Stomach (tissue), 9 donors: ENCODE data around the gene CD101. TPM values are rescaled to one million over a fixed set of nuclear protein-coding genes. Genes with fewer than 3 reads are reported as not detected.

Experiments
- DNase-seq, 2 donors: peaks; one replicate each; pipeline versions ENCODE4 v3.0.0 to v3.0.0-alpha.2; 2013 to 2019
- H3K27ac ChIP-seq, 5 donors: fragments of 200-600 bp in 4 of 5; sonication (generic) in 4 of 5; one replicate each; pipeline ENCODE4 v1.5.1; 2013 to 2019; ENCODE audit warnings: mild to moderate bottlenecking in 1 of 5, moderate library complexity in 1 of 5
- H3K27me3 ChIP-seq, 3 donors: fragments of 200-600 bp; sonication (generic); one replicate each; pipeline ENCODE4 v1.5.1; 2017 to 2019; ENCODE audit warnings: mixed run types in 1 of 3
- H3K36me3 ChIP-seq, 4 donors: fragments of 200-600 bp; sonication (generic); 1 replicate in 3 of 4; 2 replicates in 1 of 4; pipeline ENCODE4 v1.5.1; 2016 to 2019
- H3K4me1 ChIP-seq, 4 donors: fragments of 200-600 bp; sonication (generic); one replicate each; pipeline ENCODE4 v1.5.1; 2016 to 2019
- H3K4me3 ChIP-seq, 4 donors: fragments of 200-600 bp; sonication (generic) in 3 of 4; one replicate each; pipeline ENCODE4 v1.5.1; 2016 to 2019; ENCODE audit warnings: mild to moderate bottlenecking in 1 of 4
- H3K9me3 ChIP-seq, 4 donors: fragments of 200-600 bp; sonication (generic); one replicate each; pipeline ENCODE4 v1.5.1; 2016 to 2019
- CTCF ChIP-seq, 7 experiments: fragments of 450-650 bp in 4 of 7; fragments of 200-600 bp in 3 of 7; sonication (generic) in 3 of 7; IDR thresholded peaks; one replicate each; pipeline ENCODE4 v1.5.1; 2016 to 2019; ENCODE audit warnings: antibody characterized with exemption in 7 of 7, control low read depth in 2 of 7, mild to moderate bottlenecking in 1 of 7
- EP300 ChIP-seq: sonication (generic); formaldehyde crosslinking; IDR thresholded peaks from one replicate; pipeline ENCODE4 v1.6.1; 2017; ENCODE audit warnings: antibody characterized with exemption
- POLR2A ChIP-seq, 4 donors: fragments of 450-650 bp; IDR thresholded peaks; one replicate each; pipeline ENCODE4 v1.6.1; 2016; ENCODE audit warnings: antibody characterized with exemption in 4 of 4, control low read depth in 2 of 4, mild to moderate bottlenecking in 1 of 4, moderate library complexity in 1 of 4
- POLR2AphosphoS5 ChIP-seq, 3 donors: sonication (generic); formaldehyde crosslinking; IDR thresholded peaks; one replicate each; pipeline ENCODE4 v1.6.1; 2016; ENCODE audit warnings: antibody characterized with exemption in 3 of 3
- WGBS, 5 donors: extraction: QIAGEN DNeasy Blood & Tissue Kit in 3 of 5; methylation state at CpG; one replicate each; pipeline versions ENCODE4 v1.1.5 to v1.1.7; 2013 to 2018; 5-methylcytosine and 5-hydroxymethylcytosine counted together
- intact Hi-C: fragments of 100-400 bp; cut with DNase I; formaldehyde crosslinking; loops from one replicate; pipeline ENCODE4 v1.15.1; 2023; ENCODE audit warnings: low total_unique reads
- polyA plus RNA-seq, 3 donors: library from polyadenylated mRNA; stranded (reverse); fragments of 200-250 nt; gene quantifications; one replicate each; pipeline ENCODE4 v1.2.3, GENCODE V29; 2013
- total RNA-seq, 5 donors: library from RNA; depleted of rRNA; stranded (reverse); fragments of >200 nt; gene quantifications; one replicate each; pipeline versions ENCODE4 v1.1.0 to v1.2.3, GENCODE V29; 2014 to 2016
- donor health status: healthy with polysubstance abuse.
- donor health status: Bipolar disorder and iron deficiency.
- donor health status: healthy.

The CD101 gene
- total and polyA plus RNA-seq, 8 donors = 0.45 to 8.8 (median 1.8) TPM; not detected in 2

GRCh38 chr1:117011334-117011733 is 9.8 kb downstream of the CD101 start:
- intact Hi-C loops = no loop called here
- DNase-seq = no peak
- WGBS, 5 donors = 93 to 98% (median 97%) methylated on average over 3 of the region's 3 CpGs

GRCh38 chr1:117013309-117013858 is 11.8 kb downstream of the CD101 start:
- H3K4me1 ChIP-seq = peaks cover 0 to 5% (median 0%) of the 10 kb centered on the region in 4 donors
- no peaks in the 10 kb centered on the region for H3K27me3 ChIP-seq
- DNase-seq = peak; percentile 37 to 88
- H3K4me3 ChIP-seq = no peak overlapping the region
- no peaks in the 10 kb centered on the region for H3K36me3 ChIP-seq
- 47 to 71% (median 63%) methylated on average over 5 of the region's 5 CpGs for WGBS, 5 donors
- H3K27ac ChIP-seq = no peak overlapping the region
- H3K9me3 ChIP-seq = no peaks in the 10 kb centered on the region
- no peak for TF ChIP-seq POLR2A (IDR thresholded peaks at IDR 0.05)
- no peak for TF ChIP-seq POLR2AphosphoS5 (IDR thresholded peaks at IDR 0.05)
- TF ChIP-seq CTCF (IDR thresholded peaks at IDR 0.05) = no peak
- TF ChIP-seq EP300 = no peak
- intact Hi-C loops = no loop called here

More at GRCh38 chr1:117011334-117011733, 9.8 kb downstream of the CD101 start:
- H3K27me3 ChIP-seq = no peaks in the 10 kb centered on the region
- H3K9me3 ChIP-seq = no peaks in the 10 kb centered on the region
- H3K4me1 ChIP-seq = peaks cover 0 to 14% (median 0%) of the 10 kb centered on the region in 4 donors
- no peaks in the 10 kb centered on the region for H3K36me3 ChIP-seq
- H3K4me3 ChIP-seq = no peak overlapping the region
- no peak for TF ChIP-seq POLR2A (IDR thresholded peaks at IDR 0.05)
- TF ChIP-seq EP300 = no peak
- TF ChIP-seq CTCF (IDR thresholded peaks at IDR 0.05) = no peak
- no peak for TF ChIP-seq POLR2AphosphoS5 (IDR thresholded peaks at IDR 0.05)
- H3K27ac ChIP-seq = no peak overlapping the region

GRCh38 chr1:117014209-117014608 is 12.6 kb downstream of the CD101 start:
- Histone ChIP-seq H3K36me3 (no peaks in the 10 kb centered on the region), H3K4me3 (no peak overlapping the region), H3K9me3 (no peaks in the 10 kb centered on the region), H3K4me1 (peaks cover 0 to 5% (median 0%) of the 10 kb centered on the region in 4 donors), H3K27ac (no peak overlapping the region), H3K27me3 (no peaks in the 10 kb centered on the region)
- DNase-seq = no peak
- 85 to 92% (median 89%) methylated on average over 5 of the region's 5 CpGs for WGBS, 5 donors
- intact Hi-C loops = no loop called here
- TF ChIP-seq EP300 (no peak), CTCF (IDR thresholded peaks at IDR 0.05) (no peak), POLR2A (IDR thresholded peaks at IDR 0.05) (no peak), POLR2AphosphoS5 (IDR thresholded peaks at IDR 0.05) (no peak)

- no peaks in the 10 kb centered on the region for H3K27me3 ChIP-seq
- intact Hi-C loops = no loop called here
- WGBS, 5 donors = 78 to 88% (median 81%) methylated on average over 3 of the region's 3 CpGs
- H3K27ac ChIP-seq = no peak overlapping the region
- H3K9me3 ChIP-seq = no peaks in the 10 kb centered on the region
- no peak overlapping the region for H3K4me3 ChIP-seq
- H3K36me3 ChIP-seq = no peaks in the 10 kb centered on the region
- TF ChIP-seq POLR2A (IDR thresholded peaks at IDR 0.05) = no peak
- no peak for TF ChIP-seq POLR2AphosphoS5 (IDR thresholded peaks at IDR 0.05)
- no peak for TF ChIP-seq CTCF (IDR thresholded peaks at IDR 0.05)
- TF ChIP-seq EP300 = no peak
- no peak for DNase-seq
- no peaks in the 10 kb centered on the region for H3K4me1 ChIP-seq
Observed at GRCh38 chr1:117015724-117016123, 14.2 kb downstream of the CD101 start.
